SK-N-SH treated with all-trans-retinoic acid at 6 μM for 48 hours (cell line): ENCODE measurements around the gene GTF3C2.

Experiments used
- ESRRG ChIP-seq: fragments of 250-450 bp; sonication (Bioruptor Pico); IDR thresholded peaks from 2 replicates; pipeline ENCODE4 v1.6.1; 2021; ENCODE audit warnings: mild to moderate bottlenecking
- GLIS3 ChIP-seq: fragments of 250-450 bp; sonication (Bioruptor Pico); IDR thresholded peaks from 2 replicates; pipeline ENCODE4 v1.5.0; 2020; ENCODE audit warnings: mild to moderate bottlenecking, moderate library complexity
- RARB ChIP-seq: fragments of 250-450 bp; sonication (Bioruptor Pico); IDR thresholded peaks from 2 replicates; pipeline ENCODE4 v1.8.0; 2021; ENCODE audit warnings: mild to moderate bottlenecking, moderate library complexity
- ZNF565 ChIP-seq: fragments of 450-650 bp; formaldehyde crosslinking; conservative IDR thresholded peaks from 2 replicates; pipeline ENCODE4 v1.5.0; 2020; ENCODE audit warnings: low read depth, mild to moderate bottlenecking, moderate library complexity
- TF ChIP-seq, protein P1 (sequence below): fragments of 250-450 bp; sonication (Bioruptor Pico); IDR thresholded peaks from 2 replicates; pipeline ENCODE4 v1.8.0; 2020; ENCODE audit warnings: mild to moderate bottlenecking, moderate library complexity, borderline replicate concordance

DNA sequence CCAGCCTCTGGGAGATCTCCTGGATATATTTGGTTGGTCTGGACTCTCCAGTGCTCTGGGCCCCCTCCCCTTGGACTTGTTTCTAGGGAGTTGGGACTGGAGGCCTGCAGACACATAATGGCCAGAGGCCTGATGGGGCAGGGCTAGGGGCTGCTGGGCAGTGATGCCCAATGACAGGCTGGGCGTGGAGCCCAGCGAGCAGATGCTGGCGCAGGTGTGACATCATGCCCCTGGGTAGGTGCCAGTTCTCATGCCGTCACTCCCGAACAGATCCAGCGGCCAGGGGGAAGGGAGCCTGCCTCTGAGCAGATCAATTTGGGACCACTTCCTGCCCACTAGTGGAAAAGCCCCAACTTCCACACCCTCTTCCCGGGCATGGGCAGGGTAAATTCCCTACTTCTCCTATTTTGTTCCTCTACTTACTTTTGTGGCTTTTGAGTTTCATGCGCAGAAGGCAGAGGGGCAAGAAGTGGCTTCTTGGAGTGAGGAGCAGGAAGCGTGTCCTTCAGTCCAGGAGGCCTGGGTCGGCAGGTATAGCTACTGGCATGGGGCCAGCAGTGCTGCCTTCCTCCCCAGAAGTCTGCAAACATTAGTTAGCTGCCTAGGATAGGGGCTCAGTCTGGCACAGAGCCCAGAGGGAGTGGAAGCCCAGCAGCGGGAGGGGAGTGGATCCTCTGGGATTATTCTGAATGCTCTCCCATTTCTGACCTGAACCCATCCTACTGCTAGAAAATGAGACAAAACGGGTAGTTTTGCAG lies 39.7 kb downstream of the GTF3C2 start:
- TF ChIP-seq GLIS3 (CRISPR knock-in tag) (no peak), ESRRG (no peak), ZNF565 (CRISPR knock-in tag) (no peak), RARB (CRISPR knock-in tag) (no peak)
- TF ChIP-seq, protein P1, sequence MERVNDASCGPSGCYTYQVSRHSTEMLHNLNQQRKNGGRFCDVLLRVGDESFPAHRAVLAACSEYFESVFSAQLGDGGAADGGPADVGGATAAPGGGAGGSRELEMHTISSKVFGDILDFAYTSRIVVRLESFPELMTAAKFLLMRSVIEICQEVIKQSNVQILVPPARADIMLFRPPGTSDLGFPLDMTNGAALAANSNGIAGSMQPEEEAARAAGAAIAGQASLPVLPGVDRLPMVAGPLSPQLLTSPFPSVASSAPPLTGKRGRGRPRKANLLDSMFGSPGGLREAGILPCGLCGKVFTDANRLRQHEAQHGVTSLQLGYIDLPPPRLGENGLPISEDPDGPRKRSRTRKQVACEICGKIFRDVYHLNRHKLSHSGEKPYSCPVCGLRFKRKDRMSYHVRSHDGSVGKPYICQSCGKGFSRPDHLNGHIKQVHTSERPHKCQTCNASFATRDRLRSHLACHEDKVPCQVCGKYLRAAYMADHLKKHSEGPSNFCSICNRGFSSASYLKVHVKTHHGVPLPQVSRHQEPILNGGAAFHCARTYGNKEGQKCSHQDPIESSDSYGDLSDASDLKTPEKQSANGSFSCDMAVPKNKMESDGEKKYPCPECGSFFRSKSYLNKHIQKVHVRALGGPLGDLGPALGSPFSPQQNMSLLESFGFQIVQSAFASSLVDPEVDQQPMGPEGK (CRISPR knock-in tag): no peak
